Mucosa of descending colon (tissue), 3 donors: ENCODE measurements around the gene UBE2D4. TPM values are rescaled to one million over a fixed set of nuclear protein-coding genes. Genes with fewer than 3 reads are reported as not detected.
"Not testable (repeated sequence)": the region's sequence is repeated elsewhere in the genome, so short reads cannot be mapped to it uniquely, and the experiment has no call there.

Source experiments
- ATAC-seq: fragments of 200-7000 bp; cut with Tn5 transposase; one replicate; pipeline ENCODE4 v1.9.1; 2020; ENCODE audit warnings: mild to moderate bottlenecking, moderate library complexity
- DNase-seq, 3 donors: peaks; one replicate each; pipeline ENCODE4 v3.0.0-alpha.2; 2020
- H3K36me3 ChIP-seq: fragments of 200-600 bp; one replicate; pipeline ENCODE4 v1.8.0; 2021; ENCODE audit warnings: low read depth, mild to moderate bottlenecking
- H3K4me1 ChIP-seq: fragments of 200-600 bp; one replicate; pipeline ENCODE4 v1.8.0; 2021; ENCODE audit warnings: low read depth, mild to moderate bottlenecking
- H3K4me3 ChIP-seq: fragments of 200-600 bp; one replicate; pipeline ENCODE4 v1.8.0; 2021; ENCODE audit warnings: mild to moderate bottlenecking
- H3K9me3 ChIP-seq: fragments of 200-600 bp; one replicate; pipeline ENCODE4 v1.8.0; 2021; ENCODE audit warnings: mild to moderate bottlenecking
- intact Hi-C, 2 donors: fragments of 100-400 bp; cut with DNase I in 1 of 2; cut with micrococcal nuclease in 1 of 2; formaldehyde crosslinking; loops; one replicate each; pipeline versions ENCODE4 v1.11.0 to v1.11.1; 2022; cut with DNase I, micrococcal nuclease
- total RNA-seq, 3 donors: library from RNA; stranded (reverse); fragmentation: NEBNext Ultra II Directional in 2 of 3; extraction: Animal tissue kit (Norgen Biotek cat#: 25700) in 2 of 3; gene quantifications; one replicate each; pipeline versions ENCODE4 v1.2.1 to v1.2.4, GENCODE V29; 2021 to 2023
- TF ChIP-seq, protein P1 (sequence below): fragments of 200-600 bp; IDR thresholded peaks from one replicate; pipeline ENCODE4 v1.8.0; 2022; ENCODE audit warnings: antibody characterized with exemption, mild to moderate bottlenecking
- donor health status: DM: no; HTN: no; CAD: no; lungs with moderate emphysema.
- donor health status: DM: no; HTN: no; CAD: no.
- donor health status: DM: no; HTN: yes; CAD: no.

The UBE2D4 gene
- total RNA-seq, 3 donors from 2014 or later, result 11.5 to 20.7 (median 11.8) TPM

DNA sequence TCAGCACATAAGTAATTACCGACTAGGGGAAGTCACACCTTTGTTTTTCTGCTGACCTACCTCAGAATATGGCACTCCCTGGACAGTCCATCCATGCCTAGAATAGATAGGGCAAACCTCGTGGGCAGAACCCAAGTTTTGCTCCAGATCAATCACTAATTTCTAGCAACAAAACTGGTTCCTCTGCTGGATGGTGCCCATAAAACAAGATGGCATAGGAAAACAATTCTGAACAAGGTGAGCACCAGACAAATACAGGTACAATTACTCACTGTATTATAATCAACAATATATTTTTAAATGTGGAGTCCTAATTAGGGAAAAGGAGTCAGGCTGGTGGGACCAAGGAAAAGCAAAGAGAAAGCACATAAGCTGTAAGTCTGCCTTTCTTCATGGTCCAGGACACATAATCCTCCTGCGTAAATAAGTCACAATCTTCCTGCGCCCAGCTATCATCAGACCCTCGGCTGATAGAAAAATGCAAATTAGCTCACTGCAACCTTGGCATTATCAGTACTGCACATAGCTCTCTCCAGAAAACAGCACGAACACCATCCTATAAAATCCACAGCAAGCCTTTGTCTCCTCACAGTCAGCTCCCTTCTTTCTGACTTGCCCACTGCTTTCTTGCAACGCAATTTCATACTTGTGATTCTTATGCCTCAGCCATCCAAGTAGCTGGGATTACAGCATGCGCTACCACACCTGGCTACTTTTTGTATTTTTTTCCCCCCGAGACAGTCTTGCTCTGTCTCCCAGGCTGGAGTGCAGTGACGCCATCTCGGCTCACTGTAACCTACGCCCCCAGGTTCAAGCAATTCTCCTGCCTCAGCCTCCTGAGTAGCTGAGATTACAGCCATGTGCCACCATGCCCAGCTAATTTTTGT is 34.9 kb upstream of the UBE2D4 start:
- Histone ChIP-seq H3K4me3 (no peak overlapping the region), H3K9me3 (no peaks in the 10 kb centered on the region), H3K36me3 (no peaks in the 10 kb centered on the region), H3K4me1 (peaks cover 7% of the 10 kb centered on the region)
- intact Hi-C loops, result no loop called here
- no peak for DNase-seq
- no peak for ATAC-seq
- TF ChIP-seq, protein P1, sequence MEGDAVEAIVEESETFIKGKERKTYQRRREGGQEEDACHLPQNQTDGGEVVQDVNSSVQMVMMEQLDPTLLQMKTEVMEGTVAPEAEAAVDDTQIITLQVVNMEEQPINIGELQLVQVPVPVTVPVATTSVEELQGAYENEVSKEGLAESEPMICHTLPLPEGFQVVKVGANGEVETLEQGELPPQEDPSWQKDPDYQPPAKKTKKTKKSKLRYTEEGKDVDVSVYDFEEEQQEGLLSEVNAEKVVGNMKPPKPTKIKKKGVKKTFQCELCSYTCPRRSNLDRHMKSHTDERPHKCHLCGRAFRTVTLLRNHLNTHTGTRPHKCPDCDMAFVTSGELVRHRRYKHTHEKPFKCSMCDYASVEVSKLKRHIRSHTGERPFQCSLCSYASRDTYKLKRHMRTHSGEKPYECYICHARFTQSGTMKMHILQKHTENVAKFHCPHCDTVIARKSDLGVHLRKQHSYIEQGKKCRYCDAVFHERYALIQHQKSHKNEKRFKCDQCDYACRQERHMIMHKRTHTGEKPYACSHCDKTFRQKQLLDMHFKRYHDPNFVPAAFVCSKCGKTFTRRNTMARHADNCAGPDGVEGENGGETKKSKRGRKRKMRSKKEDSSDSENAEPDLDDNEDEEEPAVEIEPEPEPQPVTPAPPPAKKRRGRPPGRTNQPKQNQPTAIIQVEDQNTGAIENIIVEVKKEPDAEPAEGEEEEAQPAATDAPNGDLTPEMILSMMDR, result no peak

DNA sequence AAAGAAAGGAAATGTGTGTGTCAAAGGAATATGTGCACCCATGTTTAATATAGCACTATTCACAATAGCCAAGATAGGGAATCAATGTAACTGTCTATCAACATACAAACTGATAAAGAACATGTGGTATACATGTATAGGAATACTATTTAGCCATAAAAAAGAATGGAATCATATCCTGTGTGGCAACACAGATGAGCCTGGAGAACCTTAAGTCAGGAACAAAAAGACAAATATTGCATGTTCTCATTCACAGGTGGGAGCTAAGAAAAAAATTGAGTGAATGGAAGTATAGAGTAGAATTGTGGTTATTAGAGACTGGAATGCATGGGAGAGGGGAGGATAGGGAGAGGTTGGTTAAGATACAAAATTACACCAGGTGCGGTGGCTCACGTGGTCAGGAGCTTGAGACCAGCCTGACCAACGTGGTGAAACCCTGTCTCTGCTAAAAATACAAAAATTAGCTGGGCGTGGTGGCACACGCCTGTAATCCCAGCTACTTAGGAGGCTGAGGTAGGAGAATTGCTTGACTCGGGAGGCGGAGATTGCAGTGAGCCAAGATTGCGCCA is 30.3 kb upstream of the UBE2D4 start:
- H3K4me3 ChIP-seq, result no peak overlapping the region
- DNase-seq (no peak), ATAC-seq (no peak)
- H3K9me3 ChIP-seq, result no peaks in the 10 kb centered on the region
- TF ChIP-seq, protein P1, result no peak
- H3K4me1 ChIP-seq, result peaks cover 5% of the 10 kb centered on the region
- H3K36me3 ChIP-seq, result no peaks in the 10 kb centered on the region
- intact Hi-C loops, result no loop called here

DNA sequence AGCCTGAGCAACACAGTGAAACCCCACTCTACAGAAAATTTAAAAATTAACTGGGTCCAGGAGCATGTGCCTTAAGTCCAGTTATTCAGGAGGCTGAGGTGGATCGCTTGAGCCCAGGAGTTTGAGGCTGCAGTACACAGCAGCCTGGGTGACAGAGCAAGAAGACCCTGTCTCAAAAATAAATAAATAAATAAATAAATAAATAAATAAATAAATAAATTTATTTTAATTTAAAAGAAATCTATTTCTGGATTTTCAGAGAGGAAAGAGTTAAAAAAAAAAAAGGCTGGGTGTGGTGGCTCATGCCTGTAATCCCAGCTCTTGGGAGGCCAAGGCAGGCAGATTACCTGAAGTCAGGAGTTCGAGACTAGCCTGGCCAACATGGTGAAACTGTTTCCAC is 27.7 kb upstream of the UBE2D4 start:
- H3K9me3 ChIP-seq, ATAC-seq, DNase-seq, H3K4me3 ChIP-seq, intact Hi-C loops, H3K36me3 ChIP-seq, H3K4me1 ChIP-seq: not testable (repeated sequence)

DNA sequence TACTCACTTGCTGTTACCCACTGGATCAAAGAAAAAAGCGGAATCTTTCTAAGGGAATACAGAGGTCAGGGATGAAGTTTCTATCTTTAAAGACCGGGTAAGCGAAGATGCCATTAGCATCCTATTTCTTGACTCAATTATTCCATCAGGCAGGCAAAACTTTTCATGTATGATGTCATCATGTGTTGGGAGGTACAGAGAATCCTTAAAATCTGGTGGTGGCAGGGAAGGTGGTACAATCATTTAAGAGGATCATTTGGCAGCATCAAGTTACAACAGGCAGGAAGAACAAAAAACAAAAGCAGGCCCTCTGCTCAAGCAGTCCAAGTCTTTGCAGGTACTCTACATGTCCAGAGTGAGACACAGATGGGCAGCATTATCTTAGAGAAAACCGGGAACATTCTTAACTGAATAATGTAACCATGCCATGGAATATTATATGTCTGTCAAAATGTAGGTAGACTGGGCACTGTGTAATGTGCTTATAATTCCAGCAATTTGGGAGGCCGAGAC is 23.6 kb upstream of the UBE2D4 start:
- ATAC-seq, result no peak
- TF ChIP-seq, protein P1, result no peak
- DNase-seq, result no peak
- peaks cover 22% of the 10 kb centered on the region for H3K4me1 ChIP-seq
- no peaks in the 10 kb centered on the region for H3K36me3 ChIP-seq
- intact Hi-C loops, result no loop called here
- H3K4me3 ChIP-seq, result no peak overlapping the region
- H3K9me3 ChIP-seq, result no peaks in the 10 kb centered on the region

DNA sequence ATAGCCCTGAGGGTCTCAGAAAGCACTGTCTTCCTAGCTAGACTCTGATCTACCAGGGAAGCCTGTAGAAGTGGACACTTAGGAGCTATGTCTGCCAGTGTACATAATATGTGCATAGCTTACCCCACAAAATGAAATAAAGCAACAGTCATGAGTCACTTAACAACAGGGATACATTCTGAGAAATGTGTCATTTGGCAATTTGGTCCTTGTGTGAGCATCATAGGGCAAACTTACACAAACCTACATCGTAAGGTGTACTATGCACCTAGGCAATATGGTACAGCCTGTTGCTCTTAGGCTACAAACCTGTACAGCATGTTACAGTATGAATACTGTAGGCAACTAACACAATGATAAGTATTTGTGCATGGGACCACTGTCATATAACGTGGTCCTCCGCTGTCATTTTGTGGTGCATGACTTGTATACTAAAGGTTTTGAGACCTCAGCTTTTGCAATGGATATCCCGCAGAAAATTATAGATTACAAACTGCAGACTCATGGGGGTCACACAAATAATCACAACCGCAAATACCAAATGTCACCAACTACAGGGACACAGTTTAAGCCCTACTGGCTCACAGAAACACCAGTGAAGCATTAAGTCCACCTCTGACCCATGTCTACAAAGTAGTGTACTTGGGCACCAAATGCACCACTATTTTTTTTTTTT is 21.6 kb upstream of the UBE2D4 start:
- TF ChIP-seq, protein P1, result no peak
- intact Hi-C loops, result no loop called here
- Histone ChIP-seq H3K36me3 (no peaks in the 10 kb centered on the region), H3K4me3 (no peak overlapping the region), H3K4me1 (peaks cover 20% of the 10 kb centered on the region), H3K9me3 (no peaks in the 10 kb centered on the region)
- DNase-seq, result no peak
- peak; percentile 49 for ATAC-seq
